ENCODE results near the gene TRIM72. TPM values are rescaled to one million over a fixed set of nuclear protein-coding genes. Genes with fewer than 3 reads are reported as not detected.
A peak's percentile ranks its signal among the peaks of the same experiment; 100 is the strongest.

TRIM72 gene
- total and polyA plus RNA-seq, 8 donors, result under 0.01 to 0.15 (median 0.10) TPM; not detected in 5

DNA sequence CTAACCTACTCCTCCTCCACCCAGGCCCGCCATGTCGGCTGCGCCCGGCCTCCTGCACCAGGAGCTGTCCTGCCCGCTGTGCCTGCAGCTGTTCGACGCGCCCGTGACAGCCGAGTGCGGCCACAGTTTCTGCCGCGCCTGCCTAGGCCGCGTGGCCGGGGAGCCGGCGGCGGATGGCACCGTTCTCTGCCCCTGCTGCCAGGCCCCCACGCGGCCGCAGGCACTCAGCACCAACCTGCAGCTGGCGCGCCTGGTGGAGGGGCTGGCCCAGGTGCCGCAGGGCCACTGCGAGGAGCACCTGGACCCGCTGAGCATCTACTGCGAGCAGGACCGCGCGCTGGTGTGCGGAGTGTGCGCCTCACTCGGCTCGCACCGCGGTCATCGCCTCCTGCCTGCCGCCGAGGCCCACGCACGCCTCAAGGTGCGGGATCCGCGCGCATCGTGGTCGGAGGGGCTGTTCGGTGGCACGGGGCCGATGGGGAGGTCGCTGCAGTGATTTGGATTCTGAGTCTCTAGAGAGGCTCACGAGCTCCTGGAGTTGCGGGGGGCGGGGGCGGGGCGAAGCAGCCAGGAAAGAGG is 878 bp downstream of the TRIM72 start:
- H3K27me3 ChIP-seq, result peaks cover 4 to 71% (median 47%) of the 10 kb centered on the region in 3 donors
- peak in 1 of 2 donors; percentile 52 for DNase-seq
- H3K4me1 ChIP-seq, result peaks cover 25 to 30% (median 28%) of the 10 kb centered on the region in 4 donors
- no peaks in the 10 kb centered on the region for H3K36me3 ChIP-seq
- no peak overlapping the region for H3K27ac ChIP-seq
- H3K4me3 ChIP-seq, result peak overlapping the region; percentile 39 to 61 (median 46)
- intact Hi-C loops (cut with DNase I; ENCODE audit: low total_unique reads), result no loop called here
- no peaks in the 10 kb centered on the region for H3K9me3 ChIP-seq
- TF ChIP-seq POLR2AphosphoS5 (IDR thresholded peaks at IDR 0.05) (no peak), POLR2A (IDR thresholded peaks at IDR 0.05) (no peak), CTCF (IDR thresholded peaks at IDR 0.05) (no peak), EP300 (IDR thresholded peaks at IDR 0.05) (no peak)
- 0 to 21% (median 4%) methylated on average over 10 to 58 of the region's 58 CpGs for WGBS, 5 donors

DNA sequence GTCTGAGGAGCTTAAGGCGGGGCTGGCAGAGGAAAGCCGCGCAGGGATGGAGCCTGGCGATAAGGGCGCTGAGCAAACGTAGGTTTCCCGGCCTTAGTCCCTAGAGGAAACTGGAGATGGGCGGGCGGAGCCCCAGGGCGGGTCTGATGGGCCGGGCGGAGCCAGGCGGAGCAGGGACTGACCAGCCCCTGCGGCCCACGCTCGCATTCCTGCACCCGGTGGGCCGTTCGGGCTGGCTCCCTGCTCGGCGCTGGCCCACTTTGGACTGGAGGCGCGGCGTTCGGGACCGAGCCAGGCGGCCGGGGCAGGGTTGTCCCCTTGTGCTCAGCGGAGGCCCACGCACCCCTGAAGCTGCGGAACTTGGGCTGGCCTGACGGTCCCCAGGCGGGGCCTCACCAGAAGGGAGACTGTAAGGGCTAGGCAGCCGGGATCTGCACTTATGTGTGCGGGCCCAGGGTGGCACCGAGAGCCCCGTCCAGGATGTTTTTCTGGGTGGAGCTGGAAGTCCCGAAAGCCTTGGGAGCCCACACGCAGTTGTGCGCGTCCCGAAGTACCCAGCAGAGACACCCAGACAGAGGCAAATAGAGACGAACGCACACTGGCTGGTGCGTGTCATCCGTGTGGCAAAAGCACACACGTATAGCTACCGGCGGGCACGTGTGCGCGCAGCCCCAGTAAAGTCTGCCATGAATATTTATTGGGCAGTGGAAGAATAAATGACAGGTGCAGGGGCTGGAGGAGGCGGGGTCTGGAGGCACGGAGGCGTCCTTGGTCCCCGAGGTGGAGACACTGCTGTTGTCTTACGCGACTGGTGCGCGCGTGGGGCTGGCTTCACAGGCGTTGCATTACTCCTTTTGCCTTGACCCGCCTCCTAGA is 1.6 kb downstream of the TRIM72 start:
- Histone ChIP-seq H3K9me3 (no peaks in the 10 kb centered on the region), H3K4me3 (peak overlapping the region; percentile 39 to 61 (median 46)), H3K4me1 (peaks cover 25 to 30% (median 28%) of the 10 kb centered on the region in 4 donors), H3K27me3 (peaks cover 4 to 78% (median 47%) of the 10 kb centered on the region in 3 donors), H3K36me3 (no peaks in the 10 kb centered on the region), H3K27ac (no peak overlapping the region)
- no peak for TF ChIP-seq EP300 (IDR thresholded peaks at IDR 0.05)
- no peak for TF ChIP-seq POLR2A (IDR thresholded peaks at IDR 0.05)
- no peak for TF ChIP-seq POLR2AphosphoS5 (IDR thresholded peaks at IDR 0.05)
- TF ChIP-seq CTCF (IDR thresholded peaks at IDR 0.05), result no peak
- intact Hi-C loops (cut with DNase I; ENCODE audit: low total_unique reads), result no loop called here
- peak; percentile 64 to 79 for DNase-seq
- 1 to 4% (median 1%) methylated on average over 27 to 63 of the region's 63 CpGs for WGBS, 5 donors

DNA sequence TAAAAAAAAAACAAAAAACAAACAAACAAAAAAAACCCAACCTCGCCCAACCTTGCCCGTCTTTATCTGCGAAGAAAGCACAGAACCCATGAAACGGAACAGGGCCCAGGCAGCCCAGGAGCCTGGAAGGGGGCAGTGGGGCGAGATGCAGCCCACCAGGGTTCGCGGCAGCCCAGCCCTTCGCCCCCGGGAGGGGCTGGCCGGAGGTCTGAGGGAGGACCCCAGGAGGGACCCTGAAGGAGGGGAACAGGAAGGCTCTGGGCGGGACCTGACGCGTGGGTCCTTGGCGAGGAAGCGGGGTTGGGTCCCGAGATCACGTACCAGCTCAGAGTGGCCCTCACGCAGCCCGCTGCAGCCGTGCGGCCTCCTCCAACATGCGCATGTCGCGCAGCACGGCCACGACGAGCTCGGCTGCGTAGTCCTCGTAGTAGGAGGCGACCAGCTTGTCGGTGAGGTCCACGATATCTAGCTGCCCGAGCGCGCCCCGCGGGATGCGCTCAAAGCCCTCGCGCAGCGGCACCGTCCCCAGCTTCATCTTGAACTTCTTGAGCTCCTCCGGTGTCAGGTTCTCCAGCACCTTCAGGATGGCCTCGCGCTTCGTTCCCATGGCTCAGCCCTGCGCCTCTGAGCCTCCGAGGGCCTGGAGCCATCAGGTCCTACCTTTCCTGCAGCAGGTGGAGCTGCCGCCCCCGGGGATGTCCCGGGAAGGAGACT is 2.7 kb downstream of the TRIM72 start, which contains the start of gene PYDC1:
Gene PYDC1 (minus strand): TSS at position 714 of the 714 bp plus-strand sequence. CDS start 107 bp downstream, at position 607.
- intact Hi-C loops (cut with DNase I; ENCODE audit: low total_unique reads), result no loop called here
- no peak for TF ChIP-seq POLR2AphosphoS5 (IDR thresholded peaks at IDR 0.05)
- TF ChIP-seq POLR2A (IDR thresholded peaks at IDR 0.05), result no peak
- no peak for TF ChIP-seq CTCF (IDR thresholded peaks at IDR 0.05)
- no peak for TF ChIP-seq EP300 (IDR thresholded peaks at IDR 0.05)
- 4 to 6% (median 6%) methylated on average over 29 to 52 of the region's 52 CpGs for WGBS, 5 donors
- DNase-seq, result peak in 1 of 2 donors; percentile 27
- no peak within 1 kb of the TSS for H3K27ac ChIP-seq
- no peaks in the 10 kb centered on the region for H3K36me3 ChIP-seq
- H3K27me3 ChIP-seq, result peaks cover 4 to 89% (median 47%) of the 10 kb centered on the region in 3 donors
- H3K4me3 ChIP-seq, result peak within 1 kb of the TSS in 3 of 4 donors; percentile 39 to 61 (median 50)
- H3K4me1 ChIP-seq, result peaks cover 25 to 30% (median 28%) of the 10 kb centered on the region in 4 donors
- no peaks in the 10 kb centered on the region for H3K9me3 ChIP-seq

DNA sequence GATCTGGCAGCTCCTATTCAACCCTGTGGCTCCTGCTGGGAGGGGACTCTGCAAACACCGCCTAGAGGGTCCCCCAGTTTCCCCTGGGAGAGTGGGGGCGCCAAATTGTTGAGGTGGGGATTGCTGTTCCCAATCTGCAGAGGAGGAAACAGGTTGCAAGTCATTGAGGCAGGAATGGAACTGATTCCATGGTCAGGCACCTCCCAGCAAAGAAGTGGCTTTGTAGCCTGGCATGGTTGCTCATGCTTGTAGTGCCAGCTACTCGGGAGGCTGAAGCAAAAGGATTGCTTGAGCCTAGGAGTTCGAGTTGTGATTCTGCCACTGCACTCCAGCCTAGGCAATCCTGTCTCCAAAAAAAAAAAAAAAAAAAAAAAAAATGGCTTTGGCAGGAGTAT is 3.2 kb downstream of the TRIM72 start:
- Histone ChIP-seq H3K9me3 (no peaks in the 10 kb centered on the region), H3K4me1 (peaks cover 25 to 30% (median 28%) of the 10 kb centered on the region in 4 donors), H3K36me3 (no peaks in the 10 kb centered on the region), H3K27me3 (peaks cover 4 to 94% (median 47%) of the 10 kb centered on the region in 3 donors), H3K27ac (no peak overlapping the region), H3K4me3 (peak overlapping the region in 2 of 4 donors; percentile 50 to 61)
- intact Hi-C loops (cut with DNase I; ENCODE audit: low total_unique reads), result no loop called here
- DNase-seq, result no peak
- WGBS, 5 donors, result 11 to 34% (median 17%) methylated on average over 4 of the region's 4 CpGs
- TF ChIP-seq EP300 (IDR thresholded peaks at IDR 0.05), result no peak
- no peak for TF ChIP-seq CTCF (IDR thresholded peaks at IDR 0.05)
- TF ChIP-seq POLR2AphosphoS5 (IDR thresholded peaks at IDR 0.05), result no peak
- TF ChIP-seq POLR2A (IDR thresholded peaks at IDR 0.05), result no peak
